IMR-90 (cell line): Measurements from ENCODE around the gene KBTBD4. TPM values are rescaled to one million over a fixed set of nuclear protein-coding genes. Genes with fewer than 3 reads are reported as not detected.
"Not testable (repeated sequence)": the region's sequence is repeated elsewhere in the genome, so short reads cannot be mapped to it uniquely, and the experiment has no call there.

Experiments
- ATAC-seq: fragments of 200-7000 bp; cut with Tn5 transposase; 2 replicates; pipeline ENCODE4 v1.9.1; 2020; ENCODE audit warnings: low read depth, mild to moderate bottlenecking, moderate library complexity
- BruUV-seq: library from RNA; stranded (reverse); fragments of 400-500 nt; replicated peaks from 2 replicates; lab custom pipeline; 2021; lab: Mats Ljungman, UMichigan
- CTCF ChIA-PET: fragments of 300-600 bp; formaldehyde crosslinking; extraction: SDS; loops from one replicate; lab custom pipeline; 2021; ENCODE audit warnings: antibody characterized with exemption; lab: Yijun Ruan, JAX
- POLR2A ChIA-PET: fragments of 300-600 bp; sonication (Branson Sonifier 250); formaldehyde crosslinking; loops from one replicate; lab custom pipeline; 2022; ENCODE audit warnings: antibody characterized with exemption; ENCODE audit not compliant: unreplicated experiment; lab: Charles Lee
- DNase-seq: peaks from one replicate; pipeline ENCODE4 v3.0.0; 2013
- H2AFZ ChIP-seq: replicated peaks from 2 replicates; pipeline ENCODE3; 2013; ENCODE audit warnings: low read length, mild to moderate bottlenecking; ENCODE audit not compliant: poor library complexity
- H2AK5ac ChIP-seq: 2 replicates; pipeline ENCODE4 v1.6.1; 2013; ENCODE audit warnings: low read depth, low read length, inconsistent platforms
- H2AK9ac ChIP-seq: replicated peaks from 2 replicates; pipeline ENCODE3; 2013; ENCODE audit warnings: mild to moderate bottlenecking, low read depth, low read length, moderate library complexity; ENCODE audit not compliant: poor library complexity
- H2BK120ac ChIP-seq: 2 replicates; pipeline ENCODE4 v1.6.1; 2013; ENCODE audit warnings: low read depth, low read length, inconsistent platforms
- H2BK15ac ChIP-seq: 3 replicates; pipeline ENCODE4 v1.6.1; 2013; ENCODE audit warnings: low read depth, low read length, inconsistent platforms
- H2BK20ac ChIP-seq: 2 replicates; pipeline ENCODE4 v1.6.1; 2013; ENCODE audit warnings: low read depth, mild to moderate bottlenecking, inconsistent platforms, low read length, moderate library complexity
- H2BK5ac ChIP-seq: 2 replicates; pipeline ENCODE4 v1.6.1; 2013; ENCODE audit warnings: mild to moderate bottlenecking, low read depth, low read length, inconsistent platforms; ENCODE audit not compliant: poor library complexity, severe bottlenecking
- H3K14ac ChIP-seq: replicated peaks from 2 replicates; pipeline ENCODE4 v1.6.1; 2013; ENCODE audit warnings: low read depth, low read length, inconsistent platforms
- H3K18ac ChIP-seq: 2 replicates; pipeline ENCODE4 v1.6.1; 2013; ENCODE audit warnings: low read depth, low read length, control low read depth
- H3K23ac ChIP-seq: 2 replicates; pipeline ENCODE4 v1.6.1; 2013; ENCODE audit warnings: low read depth, low read length, inconsistent platforms
- H3K27ac ChIP-seq: 2 replicates; pipeline ENCODE4 v1.5.1; 2013; ENCODE audit warnings: mild to moderate bottlenecking, control low read depth, low read length; ENCODE audit not compliant: insufficient read depth
- H3K27me3 ChIP-seq: 2 replicates; pipeline ENCODE4 v1.6.1; 2013; ENCODE audit warnings: low read length; ENCODE audit not compliant: control insufficient read depth, insufficient read depth
- H3K36me3 ChIP-seq: 2 replicates; pipeline ENCODE4 v1.6.1; 2013; ENCODE audit warnings: low read length, mixed read lengths; ENCODE audit not compliant: control insufficient read depth, insufficient read depth
- H3K4ac ChIP-seq: 2 replicates; pipeline ENCODE4 v1.6.1; 2013; ENCODE audit warnings: low read depth, low read length, inconsistent platforms
- H3K4me1 ChIP-seq: 2 replicates; pipeline ENCODE4 v1.6.1; 2013; ENCODE audit warnings: low read length, mixed read lengths; ENCODE audit not compliant: control insufficient read depth, insufficient read depth
- H3K4me2 ChIP-seq: 2 replicates; pipeline ENCODE4 v1.6.1; 2013; ENCODE audit warnings: low read depth, mild to moderate bottlenecking, control low read depth, low read length, moderate library complexity
- H3K4me3 ChIP-seq: 2 replicates; pipeline ENCODE4 v1.5.1; 2013; ENCODE audit warnings: low read depth, mild to moderate bottlenecking, control low read depth, low read length, moderate library complexity; ENCODE audit not compliant: insufficient read depth
- H3K56ac ChIP-seq: 2 replicates; pipeline ENCODE4 v1.6.1; 2013; ENCODE audit warnings: low read length, inconsistent platforms; ENCODE audit not compliant: insufficient read depth; ENCODE audit errors: extremely low read depth
- H3K79me1 ChIP-seq, 2 experiments: 2 replicates each; pipeline ENCODE4 v1.6.1; 2013; ENCODE audit warnings: low read length in 2 of 2, inconsistent platforms in 1 of 2, low read depth in 1 of 2
- H3K9ac ChIP-seq: 2 replicates; pipeline ENCODE4 v1.6.1; 2013; ENCODE audit warnings: low read depth, low read length, control low read depth
- H3K9me1 ChIP-seq: 2 replicates; pipeline ENCODE4 v1.6.1; 2013; ENCODE audit warnings: low read length, inconsistent platforms; ENCODE audit not compliant: insufficient read depth
- H3K9me3 ChIP-seq: 2 replicates; pipeline ENCODE4 v1.6.1; 2013; ENCODE audit warnings: low read length; ENCODE audit not compliant: control insufficient read depth, insufficient read depth
- H4K20me1 ChIP-seq: 2 replicates; pipeline ENCODE4 v1.6.1; 2013; ENCODE audit warnings: low read length, inconsistent platforms; ENCODE audit not compliant: insufficient read depth
- H4K5ac ChIP-seq: 2 replicates; pipeline ENCODE4 v1.6.1; 2013; ENCODE audit warnings: mild to moderate bottlenecking, low read depth, low read length, control low read depth
- H4K8ac ChIP-seq, 2 experiments: 2 replicates each; pipeline ENCODE4 v1.6.1; 2013; ENCODE audit warnings: low read depth in 2 of 2, low read length in 2 of 2, control low read depth in 1 of 2, inconsistent platforms in 1 of 2
- H4K91ac ChIP-seq: 2 replicates; pipeline ENCODE4 v1.6.1; 2013; ENCODE audit warnings: low read depth, low read length, inconsistent platforms; ENCODE audit not compliant: insufficient read depth
- WGBS, 2 experiments: methylation state at CpG; one replicate each; pipeline versions ENCODE4 v1.1.5 to v1.1.7; 2013; ENCODE audit warnings: missing lambda C conversion rate in 2 of 2; ENCODE audit not compliant: insufficient read length in 1 of 2; ENCODE audit errors: extremely low coverage in 2 of 2; 5-methylcytosine and 5-hydroxymethylcytosine counted together
- dilution Hi-C: fragments of 300-500 bp; cut with HindIII; formaldehyde crosslinking; loops from one replicate; pipeline ENCODE4 v1.14.3; 2018; ENCODE audit warnings: low sequenced_read_pairs; ENCODE audit not compliant: unreplicated experiment
- in situ Hi-C: fragments of 300-500 bp; cut with MboI; formaldehyde crosslinking; loops from 3 replicates; pipeline ENCODE4 v1.14.3; 2019; ENCODE audit warnings: low sequenced_read_pairs, inconsistent platforms, mixed read lengths
- intact Hi-C: fragments of 100-400 bp; cut with micrococcal nuclease; formaldehyde crosslinking; loops from 2 replicates; pipeline ENCODE4 v1.10.0; 2022
- polyA plus RNA-seq, 3 experiments: library from polyadenylated mRNA; depleted of rRNA; stranded (reverse); fragments of >200 nt; gene quantifications; 2 replicates each; pipeline ENCODE4 v1.2.3, GENCODE V29; 2012; ENCODE audit warnings: low replicate concordance in 1 of 3
- total RNA-seq: library from RNA; depleted of rRNA; stranded (reverse); fragments of >200 nt; gene quantifications from 2 replicates; pipeline ENCODE4 v1.2.3, GENCODE V29; 2012

Gene KBTBD4
- total and polyA plus RNA-seq, 2 of the 4 experiments (the other 2 are of a cell fraction): 14.9 to 41.6 TPM

- peaks cover 86% of the 10 kb centered on the region for H4K20me1 ChIP-seq
- POLR2A ChIA-PET, in situ Hi-C loops, H4K8ac ChIP-seq, H3K27ac ChIP-seq, H2AK5ac ChIP-seq, dilution Hi-C loops, H3K4me3 ChIP-seq, H3K56ac ChIP-seq, H3K14ac ChIP-seq, H2BK5ac ChIP-seq, H4K91ac ChIP-seq, intact Hi-C loops, H3K27me3 ChIP-seq, H3K9me3 ChIP-seq, H2BK120ac ChIP-seq, H3K9ac ChIP-seq, H4K5ac ChIP-seq, BruUV-seq, H3K23ac ChIP-seq, DNase-seq, H2AK9ac ChIP-seq, H2BK15ac ChIP-seq, H2BK20ac ChIP-seq, ATAC-seq, H2AFZ ChIP-seq, H3K9me1 ChIP-seq, H3K36me3 ChIP-seq, H3K4ac ChIP-seq, H3K4me2 ChIP-seq, H3K18ac ChIP-seq, CTCF ChIA-PET: not testable (repeated sequence)
- WGBS, 2 experiments: no CpG with 5 or more reads among the region's 9 CpGs
- H3K79me1 ChIP-seq: peaks cover 4 to 63% of the 10 kb centered on the region in 2 experiments; a peak in 3 of 4 replicates
- H3K4me1 ChIP-seq: peaks cover 12% of the 10 kb centered on the region
Observed at GRCh38 chr11:47526032-47526431, 52.7 kb downstream of the KBTBD4 start.
